Measurements from ENCODE around the gene B9D2. TPM values are rescaled to one million over a fixed set of nuclear protein-coding genes. Genes with fewer than 3 reads are reported as not detected.
A peak's percentile ranks its signal among the peaks of the same experiment; 100 is the strongest.

B9D2 gene
- total and polyA plus RNA-seq, 4 donors = 2.4 to 9.3 (median 7.0) TPM

DNA sequence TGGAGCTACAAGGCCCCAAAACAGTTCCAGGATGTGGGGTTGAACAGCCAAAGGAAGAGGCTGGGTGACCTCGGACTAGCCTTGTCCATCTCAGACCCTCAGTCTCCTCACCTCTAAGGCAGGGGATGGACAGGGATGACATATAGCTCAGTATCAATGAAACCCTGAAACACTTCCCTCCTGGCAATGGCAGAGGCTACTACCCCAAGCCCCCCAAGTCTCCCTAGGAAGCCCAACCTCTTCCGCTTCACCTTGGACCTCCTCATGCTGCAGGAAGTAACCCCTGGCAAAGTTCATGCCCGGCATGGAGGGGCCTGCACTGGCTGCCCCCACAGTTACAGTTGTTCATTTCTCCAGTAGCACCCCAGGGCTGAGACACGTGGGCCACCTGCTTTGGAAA is 43.4 kb downstream of the B9D2 start:
- Histone ChIP-seq H3K36me3 (ENCODE audit: control insufficient read depth, insufficient read depth, low read length) (peaks cover 82% of the 10 kb centered on the region), H3K4me3 (ENCODE audit: low read depth, low read length) (no peak overlapping the region), H3K27ac (ENCODE audit: low read depth, low read length) (no peak overlapping the region), H3K4me1 (ENCODE audit: control insufficient read depth, insufficient read depth, low read length) (peaks cover 42% of the 10 kb centered on the region), H3K9me3 (ENCODE audit: control insufficient read depth, insufficient read depth, low read length) (no peaks in the 10 kb centered on the region), H3K27me3 (ENCODE audit: control insufficient read depth, insufficient read depth, low read length) (no peaks in the 10 kb centered on the region)
- WGBS (ENCODE audit: insufficient coverage) = 88% methylated on average over 2 of the region's 4 CpGs
- DNase-seq (ENCODE audit: low read depth in 4 of 6, low spot score in 6 of 6) = no peak

DNA sequence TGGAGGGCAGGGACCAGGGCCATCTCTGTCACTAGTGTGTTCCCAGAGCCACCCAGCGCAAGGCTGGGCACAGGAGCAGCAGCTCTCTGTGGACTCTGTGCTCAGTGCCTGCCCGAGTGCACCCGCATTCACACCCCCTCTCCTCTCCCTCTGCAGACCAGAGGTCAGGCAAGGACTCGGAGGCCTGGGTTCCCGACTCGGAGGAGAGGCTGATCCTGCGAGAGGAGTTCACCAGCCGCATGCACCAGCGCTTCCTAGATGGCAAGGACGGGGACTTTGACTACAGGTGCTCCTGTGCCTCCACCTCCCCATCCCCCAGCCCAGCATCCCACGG is 43.8 kb downstream of the B9D2 start:
- Histone ChIP-seq H3K9me3 (ENCODE audit: control insufficient read depth, insufficient read depth, low read length) (no peaks in the 10 kb centered on the region), H3K4me3 (ENCODE audit: low read depth, low read length) (no peak overlapping the region), H3K27ac (ENCODE audit: low read depth, low read length) (no peak overlapping the region), H3K4me1 (ENCODE audit: control insufficient read depth, insufficient read depth, low read length) (peaks cover 37% of the 10 kb centered on the region), H3K36me3 (ENCODE audit: control insufficient read depth, insufficient read depth, low read length) (peaks cover 86% of the 10 kb centered on the region), H3K27me3 (ENCODE audit: control insufficient read depth, insufficient read depth, low read length) (no peaks in the 10 kb centered on the region)
- DNase-seq (ENCODE audit: low read depth in 4 of 6, low spot score in 6 of 6) = no peak
- 95% methylated on average over 8 of the region's 11 CpGs for WGBS (ENCODE audit: insufficient coverage)

DNA sequence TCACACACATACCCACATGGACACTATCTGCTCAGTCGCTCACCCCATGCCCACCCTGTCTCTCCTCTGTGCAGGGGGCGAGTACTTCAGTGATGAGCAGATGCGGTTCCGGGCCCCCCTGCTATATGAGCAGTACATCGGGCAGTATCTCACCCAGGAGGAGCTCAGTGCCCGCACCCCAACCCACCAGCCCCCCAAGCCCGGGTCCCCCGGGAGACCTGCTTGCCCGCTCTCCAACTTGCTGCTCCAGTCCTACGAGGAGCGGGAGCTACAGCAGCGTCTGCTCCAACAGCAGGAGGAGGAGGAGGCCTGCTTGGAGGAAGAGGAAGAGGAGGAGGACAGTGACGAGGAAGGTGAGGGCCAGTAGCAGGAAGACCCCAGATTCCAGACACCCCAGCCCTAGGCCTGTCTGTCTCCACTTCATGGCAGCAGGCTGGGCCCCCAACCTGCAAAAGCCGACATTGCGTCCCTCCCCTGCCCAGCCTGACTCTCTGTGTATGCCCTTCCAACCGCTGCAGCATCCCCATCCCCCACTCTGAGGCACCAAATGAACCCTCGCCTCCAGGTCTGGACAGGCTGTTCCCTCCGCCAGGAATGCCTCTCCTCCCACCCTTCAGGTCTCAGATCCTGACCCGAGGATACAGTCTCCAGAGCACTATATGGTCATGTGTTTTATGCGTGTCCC is 44.3 kb downstream of the B9D2 start:
- Histone ChIP-seq H3K4me3 (ENCODE audit: low read depth, low read length) (no peak overlapping the region), H3K4me1 (ENCODE audit: control insufficient read depth, insufficient read depth, low read length) (peaks cover 32% of the 10 kb centered on the region), H3K9me3 (ENCODE audit: control insufficient read depth, insufficient read depth, low read length) (no peaks in the 10 kb centered on the region), H3K36me3 (ENCODE audit: control insufficient read depth, insufficient read depth, low read length) (peaks cover 90% of the 10 kb centered on the region), H3K27me3 (ENCODE audit: control insufficient read depth, insufficient read depth, low read length) (no peaks in the 10 kb centered on the region), H3K27ac (ENCODE audit: low read depth, low read length) (no peak overlapping the region)
- DNase-seq (ENCODE audit: low read depth in 4 of 6, low spot score in 6 of 6) = no peak
- 83% methylated on average over 14 of the region's 20 CpGs for WGBS (ENCODE audit: insufficient coverage)

DNA sequence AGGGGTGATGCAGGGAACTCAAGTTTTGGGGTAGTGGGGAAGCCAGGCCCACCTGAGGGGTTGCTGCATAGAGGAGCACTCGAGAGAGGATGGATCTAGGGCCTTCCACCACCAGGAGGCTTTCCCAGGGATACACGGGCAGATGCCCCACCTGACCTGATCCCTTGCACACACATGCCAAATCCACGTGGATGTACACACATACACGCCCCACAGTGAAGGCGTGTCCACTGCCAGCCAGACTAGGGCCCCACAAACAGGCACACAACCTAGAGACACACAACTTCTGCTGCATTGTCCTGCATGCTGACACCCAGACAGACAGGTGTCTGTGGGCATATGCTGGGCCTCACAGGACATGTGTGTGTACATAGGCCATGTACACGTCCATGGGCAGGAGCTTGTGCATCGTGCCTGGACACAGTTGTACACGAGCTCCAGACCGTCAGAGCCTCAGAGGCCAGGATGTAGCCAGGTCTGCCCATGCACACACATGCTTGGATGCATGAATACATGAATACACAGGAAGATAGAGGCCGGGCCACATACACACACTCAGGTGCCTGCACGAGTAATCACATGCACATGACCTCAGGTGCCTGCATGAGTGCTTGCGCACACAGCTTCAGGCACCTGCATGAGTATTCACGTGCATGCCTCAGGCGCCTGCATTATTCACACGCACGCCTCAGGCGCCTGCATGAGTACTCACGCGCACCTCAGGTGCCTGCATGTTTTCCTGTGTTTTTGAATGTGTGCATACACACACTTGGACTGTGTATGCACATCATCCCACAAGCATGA is 45.1 kb downstream of the B9D2 start:
- peaks cover 93% of the 10 kb centered on the region for H3K36me3 ChIP-seq (ENCODE audit: control insufficient read depth, insufficient read depth, low read length)
- H3K9me3 ChIP-seq (ENCODE audit: control insufficient read depth, insufficient read depth, low read length) = no peaks in the 10 kb centered on the region
- DNase-seq (ENCODE audit: low read depth in 4 of 6, low spot score in 6 of 6) = no peak
- H3K4me1 ChIP-seq (ENCODE audit: control insufficient read depth, insufficient read depth, low read length) = peaks cover 25% of the 10 kb centered on the region
- no peaks in the 10 kb centered on the region for H3K27me3 ChIP-seq (ENCODE audit: control insufficient read depth, insufficient read depth, low read length)
- WGBS (ENCODE audit: insufficient coverage) = 94% methylated on average over 19 of the region's 19 CpGs
- H3K27ac ChIP-seq (ENCODE audit: low read depth, low read length) = no peak overlapping the region
- no peak overlapping the region for H3K4me3 ChIP-seq (ENCODE audit: low read depth, low read length)

DNA sequence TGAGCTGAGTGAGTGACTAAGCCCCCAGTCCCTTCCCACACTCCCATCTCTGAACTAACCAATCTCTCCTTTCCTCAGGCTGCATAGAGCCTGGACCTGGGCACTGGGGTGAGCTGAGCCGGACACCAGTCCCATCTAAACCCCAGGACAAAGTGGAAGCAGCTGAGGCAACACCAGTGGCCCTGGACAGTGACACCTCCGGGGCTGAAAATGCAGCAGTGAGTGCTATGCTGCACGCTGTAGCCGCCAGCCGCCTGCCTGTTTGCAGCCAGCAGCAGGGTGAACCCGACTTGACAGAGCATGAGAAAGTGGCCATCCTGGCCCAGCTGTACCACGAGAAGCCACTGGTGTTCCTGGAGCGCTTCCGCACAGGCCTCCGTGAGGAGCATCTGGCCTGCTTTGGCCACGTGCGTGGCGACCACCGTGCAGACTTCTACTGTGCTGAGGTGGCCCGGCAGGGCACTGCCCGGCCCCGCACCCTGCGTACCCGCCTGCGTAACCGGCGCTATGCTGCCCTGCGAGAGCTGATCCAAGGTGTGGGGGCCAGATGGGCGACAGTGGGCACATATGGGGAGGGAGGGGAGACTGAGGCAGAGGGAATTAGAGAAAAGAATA is 47.5 kb downstream of the B9D2 start:
- WGBS (ENCODE audit: insufficient coverage) = 98% methylated on average over 24 of the region's 24 CpGs
- H3K9me3 ChIP-seq (ENCODE audit: control insufficient read depth, insufficient read depth, low read length) = no peaks in the 10 kb centered on the region
- H3K27ac ChIP-seq (ENCODE audit: low read depth, low read length) = no peak overlapping the region
- DNase-seq (ENCODE audit: low read depth in 4 of 6, low spot score in 6 of 6) = no peak
- H3K4me1 ChIP-seq (ENCODE audit: control insufficient read depth, insufficient read depth, low read length) = peaks cover 5% of the 10 kb centered on the region
- no peak overlapping the region for H3K4me3 ChIP-seq (ENCODE audit: low read depth, low read length)
- no peaks in the 10 kb centered on the region for H3K27me3 ChIP-seq (ENCODE audit: control insufficient read depth, insufficient read depth, low read length)
- H3K36me3 ChIP-seq (ENCODE audit: control insufficient read depth, insufficient read depth, low read length) = peaks cover 84% of the 10 kb centered on the region

DNA sequence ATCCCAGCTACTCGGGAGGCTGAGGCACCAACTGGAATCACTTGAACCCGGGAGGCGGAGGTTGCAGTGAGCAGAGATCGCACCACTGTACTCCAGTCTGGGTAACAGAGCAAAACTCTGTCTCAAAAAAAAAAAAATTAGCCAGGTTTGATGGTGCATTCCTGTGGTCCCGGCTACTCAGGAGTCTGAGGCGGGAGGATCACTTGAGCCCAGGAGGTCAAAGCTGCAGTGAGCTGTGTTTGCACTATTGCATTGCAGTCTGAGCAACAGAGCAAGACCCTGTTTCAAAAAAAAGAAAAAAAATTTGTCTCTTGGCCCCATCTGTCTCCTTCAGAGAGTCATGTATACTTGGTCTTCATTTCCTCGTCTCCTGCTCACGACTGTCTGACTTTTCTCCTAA is 52.3 kb downstream of the B9D2 start:
- no peaks in the 10 kb centered on the region for H3K27me3 ChIP-seq (ENCODE audit: control insufficient read depth, insufficient read depth, low read length)
- H3K36me3 ChIP-seq (ENCODE audit: control insufficient read depth, insufficient read depth, low read length) = peaks cover 46% of the 10 kb centered on the region
- H3K4me1 ChIP-seq (ENCODE audit: control insufficient read depth, insufficient read depth, low read length) = peaks cover 32% of the 10 kb centered on the region
- H3K9me3 ChIP-seq (ENCODE audit: control insufficient read depth, insufficient read depth, low read length) = no peaks in the 10 kb centered on the region
- no peak for DNase-seq (ENCODE audit: low read depth in 4 of 6, low spot score in 6 of 6)
- no peak overlapping the region for H3K4me3 ChIP-seq (ENCODE audit: low read depth, low read length)
- WGBS (ENCODE audit: insufficient coverage) = 93% methylated on average over 8 of the region's 8 CpGs
- no peak overlapping the region for H3K27ac ChIP-seq (ENCODE audit: low read depth, low read length)

DNA sequence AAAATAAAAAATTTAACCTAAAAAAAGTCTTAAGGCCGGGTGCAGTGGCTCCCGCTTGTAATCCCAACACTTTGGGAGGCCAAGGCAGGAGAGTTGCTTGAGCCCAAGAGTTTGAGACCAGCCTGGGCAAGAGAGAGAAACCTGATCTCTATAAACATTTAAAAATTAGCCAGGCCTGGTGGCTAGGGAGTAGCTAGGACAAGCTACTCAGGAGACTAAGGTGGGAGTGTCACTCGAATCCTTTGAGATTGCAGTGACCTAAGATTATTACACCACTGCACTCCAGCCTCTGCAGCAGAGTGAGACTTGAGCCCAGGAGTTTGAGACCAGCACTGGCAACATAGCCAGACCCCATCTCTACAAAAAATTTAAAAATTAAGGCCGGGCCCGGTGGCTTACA is 52.9 kb downstream of the B9D2 start:
- no peak for DNase-seq (ENCODE audit: low read depth in 4 of 6, low spot score in 6 of 6)
- Histone ChIP-seq H3K36me3 (ENCODE audit: control insufficient read depth, insufficient read depth, low read length) (peaks cover 46% of the 10 kb centered on the region), H3K4me3 (ENCODE audit: low read depth, low read length) (peak overlapping the region; percentile 81), H3K9me3 (ENCODE audit: control insufficient read depth, insufficient read depth, low read length) (no peaks in the 10 kb centered on the region), H3K27ac (ENCODE audit: low read depth, low read length) (no peak overlapping the region), H3K4me1 (ENCODE audit: control insufficient read depth, insufficient read depth, low read length) (peaks cover 32% of the 10 kb centered on the region), H3K27me3 (ENCODE audit: control insufficient read depth, insufficient read depth, low read length) (no peaks in the 10 kb centered on the region)
- 94% methylated on average over 3 of the region's 5 CpGs for WGBS (ENCODE audit: insufficient coverage)

DNA sequence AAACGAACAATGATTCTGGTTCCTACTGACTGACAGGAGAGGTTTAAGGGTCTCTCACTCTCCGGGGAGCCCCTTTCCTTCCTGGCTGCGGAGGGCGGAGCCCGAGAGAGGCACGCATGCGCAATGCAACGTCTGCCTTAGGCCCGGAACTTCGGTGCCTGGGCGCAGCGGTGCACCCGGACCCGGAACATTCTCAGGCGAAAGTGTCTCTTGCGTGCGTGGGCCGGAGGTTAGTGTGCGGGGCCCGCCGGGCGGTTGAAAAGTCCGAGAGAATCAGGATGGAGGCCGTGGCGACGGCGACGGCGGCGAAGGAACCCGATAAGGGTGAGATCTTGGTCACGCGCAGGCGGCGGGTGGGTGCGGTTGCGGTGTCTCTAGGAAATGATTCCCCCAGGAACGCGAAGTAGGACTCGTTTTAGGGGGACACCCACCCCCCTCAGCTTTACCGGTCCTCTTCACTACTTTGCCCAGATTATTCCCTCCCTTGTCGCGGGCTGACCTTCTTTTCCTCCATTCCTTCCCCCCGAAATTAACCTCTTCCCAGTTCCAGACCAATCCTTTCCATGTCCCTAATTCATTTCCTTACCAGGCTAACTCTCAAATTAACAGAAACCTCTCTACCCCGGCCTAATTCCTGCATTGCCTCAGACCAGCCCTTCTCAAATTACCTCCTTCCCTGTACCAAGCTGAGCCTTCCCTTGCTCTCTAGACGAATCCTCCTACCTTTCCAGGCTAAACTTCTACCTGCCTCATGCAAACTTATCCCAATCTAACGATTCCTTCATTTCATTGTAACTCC is 53.7 kb downstream of the B9D2 start, which contains the start of gene CCDC97:
CCDC97 (plus strand) TSS at position 140 of the 799 bp plus-strand sequence; CDS start at position 279, 139 bp downstream.
- Histone ChIP-seq H3K36me3 (ENCODE audit: control insufficient read depth, insufficient read depth, low read length) (peaks cover 47% of the 10 kb centered on the region), H3K27ac (ENCODE audit: low read depth, low read length) (peak within 1 kb of the TSS; percentile 92), H3K27me3 (ENCODE audit: control insufficient read depth, insufficient read depth, low read length) (no peaks in the 10 kb centered on the region), H3K4me1 (ENCODE audit: control insufficient read depth, insufficient read depth, low read length) (peaks cover 32% of the 10 kb centered on the region), H3K9me3 (ENCODE audit: control insufficient read depth, insufficient read depth, low read length) (no peaks in the 10 kb centered on the region), H3K4me3 (ENCODE audit: low read depth, low read length) (peak within 1 kb of the TSS; percentile 81)
- DNase-seq (ENCODE audit: low read depth in 4 of 6, low spot score in 6 of 6) = peak; percentile 85 to 98 (median 89)
- WGBS (ENCODE audit: insufficient coverage) = under 1% methylated on average over 42 of the region's 47 CpGs

Measured in spinal cord (tissue), 10 donors.